Cardiac fibroblast (primary cell): ENCODE measurements around the gene TLR4.

ENCODE experiments used
- DNase-seq, 2 donors: peaks; one replicate each; pipeline versions ENCODE4 v3.0.0 to v3.0.0-alpha.2; 2010; ENCODE audit warnings: low read depth in 2 of 2
- H3K4me3 ChIP-seq, 2 donors: replicated peaks in 1 of 2; 1 replicate in 1 of 2; 2 replicates in 1 of 2; pipeline ENCODE4 v1.5.1; 2011; ENCODE audit warnings: low read depth in 2 of 2, low read length in 2 of 2, mild to moderate bottlenecking in 2 of 2, moderate library complexity in 1 of 2
- TF ChIP-seq, protein P1 (sequence below): IDR thresholded peaks from one replicate; pipeline ENCODE4 v1.5.1; 2011; ENCODE audit warnings: low read depth, mild to moderate bottlenecking, low read length, inconsistent platforms

The TLR4 gene

GRCh38 chr9:117745598-117745997 is 41.4 kb downstream of the TLR4 start:
- DNase-seq, result no peak
- H3K4me3 ChIP-seq, result no peak overlapping the region
- TF ChIP-seq, protein P1, sequence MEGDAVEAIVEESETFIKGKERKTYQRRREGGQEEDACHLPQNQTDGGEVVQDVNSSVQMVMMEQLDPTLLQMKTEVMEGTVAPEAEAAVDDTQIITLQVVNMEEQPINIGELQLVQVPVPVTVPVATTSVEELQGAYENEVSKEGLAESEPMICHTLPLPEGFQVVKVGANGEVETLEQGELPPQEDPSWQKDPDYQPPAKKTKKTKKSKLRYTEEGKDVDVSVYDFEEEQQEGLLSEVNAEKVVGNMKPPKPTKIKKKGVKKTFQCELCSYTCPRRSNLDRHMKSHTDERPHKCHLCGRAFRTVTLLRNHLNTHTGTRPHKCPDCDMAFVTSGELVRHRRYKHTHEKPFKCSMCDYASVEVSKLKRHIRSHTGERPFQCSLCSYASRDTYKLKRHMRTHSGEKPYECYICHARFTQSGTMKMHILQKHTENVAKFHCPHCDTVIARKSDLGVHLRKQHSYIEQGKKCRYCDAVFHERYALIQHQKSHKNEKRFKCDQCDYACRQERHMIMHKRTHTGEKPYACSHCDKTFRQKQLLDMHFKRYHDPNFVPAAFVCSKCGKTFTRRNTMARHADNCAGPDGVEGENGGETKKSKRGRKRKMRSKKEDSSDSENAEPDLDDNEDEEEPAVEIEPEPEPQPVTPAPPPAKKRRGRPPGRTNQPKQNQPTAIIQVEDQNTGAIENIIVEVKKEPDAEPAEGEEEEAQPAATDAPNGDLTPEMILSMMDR, result no peak

GRCh38 chr9:117746263-117746662 is 42.1 kb downstream of the TLR4 start:
- DNase-seq, result no peak
- TF ChIP-seq, protein P1, result no peak
- no peak overlapping the region for H3K4me3 ChIP-seq

DNA sequence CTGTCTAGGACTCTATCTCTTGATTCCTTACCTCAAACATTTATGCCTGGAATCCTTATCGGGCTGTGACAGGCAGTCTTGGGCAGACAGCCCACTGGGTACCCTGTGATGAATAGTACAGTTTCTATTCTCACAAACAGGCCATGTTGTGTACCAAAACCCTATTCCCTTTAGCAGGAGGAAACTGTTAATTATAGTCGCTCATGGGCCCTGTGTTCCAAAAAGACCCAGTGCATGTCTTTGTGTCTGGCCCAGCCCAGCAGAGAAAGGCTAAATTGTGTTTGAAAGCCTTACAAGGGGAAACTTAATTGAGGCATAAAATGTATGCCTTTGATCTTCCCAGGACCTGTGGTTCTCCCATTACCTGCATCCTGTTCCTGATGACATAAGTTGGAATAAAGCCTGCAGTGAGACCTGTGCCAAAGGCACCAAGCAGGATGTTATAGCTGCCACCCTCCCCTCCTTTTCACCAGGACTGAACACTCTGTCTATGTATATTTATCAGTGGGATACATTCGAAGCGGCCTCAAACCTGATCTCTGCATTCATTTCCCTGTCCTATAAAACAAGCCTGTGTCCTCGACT is 43.3 kb downstream of the TLR4 start:
- peak in 1 of 2 donors; percentile 7 for DNase-seq
- TF ChIP-seq, protein P1, result no peak
- H3K4me3 ChIP-seq, result no peak overlapping the region

GRCh38 chr9:117750401-117750800 is 46.2 kb downstream of the TLR4 start:
- TF ChIP-seq, protein P1, result no peak
- no peak for DNase-seq
- H3K4me3 ChIP-seq, result no peak overlapping the region

DNA sequence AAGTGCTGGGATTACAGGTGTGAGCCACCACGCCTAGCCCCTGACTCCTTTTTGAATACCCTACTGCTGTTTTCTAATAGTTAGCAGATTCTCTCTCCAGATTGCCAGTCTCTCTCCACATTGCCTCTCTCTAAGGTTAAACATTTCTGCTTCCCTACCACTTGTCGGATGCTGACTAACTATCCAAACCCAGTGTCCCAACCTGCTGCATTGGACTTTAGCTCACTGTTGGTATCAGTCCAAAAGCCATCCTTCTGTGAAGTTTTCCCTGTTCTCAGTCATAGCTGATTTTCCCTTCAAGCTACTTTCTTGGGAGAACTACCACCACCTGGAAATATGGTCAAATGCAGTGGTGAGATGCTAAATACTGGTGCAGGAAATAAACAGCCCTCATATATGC is 48.7 kb downstream of the TLR4 start:
- TF ChIP-seq, protein P1, result no peak
- DNase-seq, result no peak
- H3K4me3 ChIP-seq, result no peak overlapping the region

DNA sequence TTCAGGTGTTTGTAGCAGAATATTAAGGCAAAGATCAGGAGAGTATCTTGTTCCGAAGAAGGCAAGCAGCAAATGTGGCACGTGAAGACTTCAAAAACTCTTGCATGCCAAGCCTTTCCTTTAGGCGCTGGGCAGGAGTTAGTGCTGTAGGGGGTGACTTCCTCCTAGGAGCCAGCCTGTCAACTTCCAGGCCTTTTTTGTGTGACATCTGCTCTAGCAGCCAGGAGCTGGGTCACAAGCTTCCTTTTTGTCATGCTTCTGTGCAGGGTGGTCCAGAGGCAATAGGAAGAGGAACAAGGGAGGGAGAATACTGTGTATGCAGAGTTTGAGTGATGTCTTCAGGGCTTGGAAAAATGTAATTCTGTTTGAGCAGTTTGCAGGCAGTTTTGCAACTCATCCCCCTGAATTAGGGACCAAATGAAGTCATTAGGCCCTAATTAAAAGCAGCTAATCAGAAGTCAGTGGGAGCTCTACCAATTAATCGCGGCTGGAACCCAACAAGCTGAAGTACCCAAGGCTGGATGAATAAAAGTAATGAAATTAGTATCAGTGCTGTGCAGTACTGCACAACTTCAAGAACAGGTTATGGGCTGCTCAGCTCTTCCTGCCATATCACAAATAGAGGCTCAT is 53.5 kb downstream of the TLR4 start:
- no peak overlapping the region for H3K4me3 ChIP-seq
- DNase-seq, result no peak
- TF ChIP-seq, protein P1, result no peak
